ENCODE data around the gene PADI2. TPM values are rescaled to one million over a fixed set of nuclear protein-coding genes. Genes with fewer than 3 reads are reported as not detected.
A peak's percentile ranks its signal among the peaks of the same experiment; 100 is the strongest.

PADI2 gene
- total RNA-seq, 2 experiments from 2014 or later, result 0.06 TPM; not detected in 1

- Mint-ChIP-seq H3K27ac (no peak overlapping the region), H3K27me3 (no peaks in the 10 kb centered on the region), H3K4me1 (peaks cover 28% of the 10 kb centered on the region)
Observed at GRCh38 chr1:17052038-17052437, 67.2 kb downstream of the PADI2 start.

GRCh38 chr1:17047924-17048323 lies 71.3 kb downstream of the PADI2 start:
- H3K27me3 Mint-ChIP-seq, result no peaks in the 10 kb centered on the region
- no peak overlapping the region for H3K27ac Mint-ChIP-seq
- no peak for DNase-seq
- peaks cover 28% of the 10 kb centered on the region for H3K4me1 Mint-ChIP-seq
- H3K4me3 Mint-ChIP-seq, result no peak overlapping the region
- no peaks in the 10 kb centered on the region for H3K9me3 Mint-ChIP-seq
- peaks cover 7% of the 10 kb centered on the region for H3K36me3 Mint-ChIP-seq

More at GRCh38 chr1:17052038-17052437, 67.2 kb downstream of the PADI2 start:
- H3K36me3 Mint-ChIP-seq, result peaks cover 5% of the 10 kb centered on the region
- H3K9me3 Mint-ChIP-seq, result no peaks in the 10 kb centered on the region
- peak overlapping the region; percentile 100 for H3K4me3 Mint-ChIP-seq
- DNase-seq, result no peak

GRCh38 chr1:17046334-17046657 lies 73.0 kb downstream of the PADI2 start:
- Mint-ChIP-seq H3K4me1 (peaks cover 19% of the 10 kb centered on the region), H3K36me3 (peaks cover 9% of the 10 kb centered on the region), H3K27ac (no peak overlapping the region), H3K27me3 (no peaks in the 10 kb centered on the region), H3K9me3 (no peaks in the 10 kb centered on the region), H3K4me3 (no peak overlapping the region)
- DNase-seq, result no peak

DNA sequence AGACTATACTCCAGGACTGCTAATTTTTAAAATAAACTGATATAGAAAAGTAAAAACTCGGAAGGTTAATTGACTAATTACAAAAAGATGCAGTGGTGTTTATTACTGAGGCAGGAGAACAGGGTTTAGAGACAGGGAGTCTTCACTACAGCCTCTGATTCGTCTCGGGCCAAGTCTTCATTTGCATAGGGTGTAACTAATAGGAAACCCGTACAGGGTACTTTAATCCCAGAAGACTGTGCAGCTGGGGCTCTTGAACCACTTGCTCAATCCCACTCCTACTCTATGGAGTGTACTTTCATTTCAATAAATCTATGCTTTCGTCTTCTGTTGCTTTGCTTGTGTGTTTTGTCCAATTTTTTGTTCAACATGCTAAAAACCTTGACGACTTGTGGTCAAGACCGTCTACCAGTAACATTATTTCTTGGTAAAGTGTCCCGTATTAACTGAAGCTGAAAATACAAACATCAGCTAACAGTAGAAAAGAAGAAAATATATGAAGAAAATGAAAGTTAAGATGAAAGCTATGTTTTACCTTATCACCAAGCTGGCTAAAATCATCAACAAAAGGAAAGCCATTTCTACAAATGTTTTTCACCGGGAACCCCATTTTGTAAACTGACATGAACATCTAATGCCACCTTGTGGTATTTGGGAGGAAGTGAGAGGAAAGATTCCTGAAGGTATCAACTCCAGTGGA lies 73.5 kb downstream of the PADI2 start:
- Mint-ChIP-seq H3K4me3 (no peak overlapping the region), H3K27ac (no peak overlapping the region), H3K36me3 (peaks cover 8% of the 10 kb centered on the region), H3K27me3 (no peaks in the 10 kb centered on the region), H3K4me1 (peaks cover 14% of the 10 kb centered on the region), H3K9me3 (no peaks in the 10 kb centered on the region)
- DNase-seq, result no peak

DNA sequence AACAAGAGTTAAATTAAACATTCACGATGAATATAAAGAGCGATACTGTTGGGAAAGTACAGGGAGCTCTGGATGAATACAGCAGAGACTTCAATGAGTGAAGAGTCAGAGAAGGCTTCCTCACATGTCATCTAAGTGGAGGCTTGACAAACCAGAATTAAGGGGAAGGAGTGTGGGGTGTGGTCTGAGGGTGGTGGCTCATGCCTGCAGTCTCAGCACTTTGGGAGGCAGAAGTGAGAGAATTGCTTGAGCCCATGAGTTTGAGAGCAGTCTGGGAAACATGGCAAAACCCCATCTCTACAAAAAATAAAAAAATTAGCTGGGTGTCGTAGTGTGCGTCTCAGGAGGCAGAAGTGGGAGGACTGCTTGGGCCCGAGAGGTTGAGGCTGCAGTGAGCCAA lies 74.1 kb downstream of the PADI2 start:
- DNase-seq, result no peak
- peaks cover 12% of the 10 kb centered on the region for H3K4me1 Mint-ChIP-seq
- H3K4me3 Mint-ChIP-seq, result no peak overlapping the region
- H3K9me3 Mint-ChIP-seq, result no peaks in the 10 kb centered on the region
- H3K27me3 Mint-ChIP-seq, result no peaks in the 10 kb centered on the region
- H3K36me3 Mint-ChIP-seq, result peaks cover 8% of the 10 kb centered on the region
- H3K27ac Mint-ChIP-seq, result no peak overlapping the region

DNA sequence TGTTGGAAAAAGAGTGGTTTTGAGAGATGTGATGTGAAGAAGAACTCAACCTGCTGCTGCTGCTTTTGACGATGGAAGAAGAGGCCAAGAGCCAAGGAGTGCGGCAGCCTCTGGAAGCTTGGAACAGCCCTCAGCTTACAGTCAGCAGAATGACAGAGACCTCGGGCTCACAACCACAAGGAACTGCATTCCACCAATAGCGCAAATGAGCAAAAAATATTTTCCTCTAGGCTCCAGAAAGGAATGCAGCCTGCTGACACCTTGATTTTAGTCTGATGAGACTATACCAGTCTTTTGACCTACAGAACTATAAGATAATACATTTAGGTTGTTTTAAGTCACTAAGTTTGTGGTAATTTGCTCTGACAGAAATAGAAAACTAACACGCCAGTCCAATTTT lies 75.6 kb downstream of the PADI2 start:
- Mint-ChIP-seq H3K27me3 (no peaks in the 10 kb centered on the region), H3K4me3 (no peak overlapping the region), H3K4me1 (peaks cover 12% of the 10 kb centered on the region), H3K27ac (no peak overlapping the region), H3K9me3 (no peaks in the 10 kb centered on the region), H3K36me3 (peaks cover 8% of the 10 kb centered on the region)
- no peak for DNase-seq

DNA sequence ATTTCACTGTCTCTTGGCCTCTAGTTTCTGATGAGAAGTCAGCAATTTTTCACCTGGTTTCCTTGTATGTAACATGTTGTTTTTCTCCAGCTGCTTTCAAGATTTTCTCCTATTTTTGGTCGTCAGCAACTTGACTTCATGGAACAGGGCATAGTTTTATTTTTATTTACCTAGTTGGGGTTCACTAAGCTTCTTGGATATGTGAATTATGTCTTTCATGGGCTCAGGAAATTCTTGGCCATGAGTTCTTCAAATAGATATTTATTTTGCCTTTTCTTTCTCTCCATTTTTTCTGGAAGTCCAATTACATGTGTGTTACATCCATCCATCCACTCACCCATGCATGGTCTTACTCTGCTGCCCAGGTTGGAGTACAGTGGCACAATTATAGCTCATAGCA lies 79.1 kb downstream of the PADI2 start:
- no peak for DNase-seq
- Mint-ChIP-seq H3K9me3 (no peaks in the 10 kb centered on the region), H3K27ac (peak overlapping the region; percentile 21), H3K4me3 (no peak overlapping the region), H3K36me3 (peaks cover 9% of the 10 kb centered on the region), H3K4me1 (peaks cover 7% of the 10 kb centered on the region), H3K27me3 (no peaks in the 10 kb centered on the region)

DNA sequence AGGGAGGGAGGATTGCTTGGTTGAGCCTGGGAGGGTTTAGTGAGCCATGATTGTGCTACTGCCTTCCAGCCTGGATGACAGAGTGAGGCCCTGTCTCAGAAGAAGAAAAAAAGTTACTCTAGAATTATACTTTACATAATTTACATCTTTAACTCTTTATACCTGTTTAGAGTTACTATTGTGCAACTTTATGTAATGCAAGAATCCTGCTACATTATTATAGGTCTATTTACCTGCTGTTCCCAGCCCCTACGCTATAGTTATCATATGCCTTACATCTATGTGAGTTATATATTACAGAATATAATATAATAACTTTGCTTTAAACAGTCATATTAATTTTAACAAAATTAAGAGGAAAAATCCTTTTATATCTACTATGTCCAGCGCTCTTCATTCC lies 79.7 kb downstream of the PADI2 start:
- Mint-ChIP-seq H3K27me3 (no peaks in the 10 kb centered on the region), H3K36me3 (peaks cover 9% of the 10 kb centered on the region), H3K27ac (no peak overlapping the region), H3K9me3 (no peaks in the 10 kb centered on the region), H3K4me3 (no peak overlapping the region), H3K4me1 (peaks cover 7% of the 10 kb centered on the region)
- no peak for DNase-seq

- H3K36me3 Mint-ChIP-seq, result peaks cover 2% of the 10 kb centered on the region
- H3K9me3 Mint-ChIP-seq, result no peaks in the 10 kb centered on the region
- no peak overlapping the region for H3K4me3 Mint-ChIP-seq
- DNase-seq, result no peak
- no peaks in the 10 kb centered on the region for H3K27me3 Mint-ChIP-seq
- H3K4me1 Mint-ChIP-seq, result peaks cover 5% of the 10 kb centered on the region
- H3K27ac Mint-ChIP-seq, result no peak overlapping the region
Observed at GRCh38 chr1:17033481-17033880, 85.8 kb downstream of the PADI2 start.

DNA sequence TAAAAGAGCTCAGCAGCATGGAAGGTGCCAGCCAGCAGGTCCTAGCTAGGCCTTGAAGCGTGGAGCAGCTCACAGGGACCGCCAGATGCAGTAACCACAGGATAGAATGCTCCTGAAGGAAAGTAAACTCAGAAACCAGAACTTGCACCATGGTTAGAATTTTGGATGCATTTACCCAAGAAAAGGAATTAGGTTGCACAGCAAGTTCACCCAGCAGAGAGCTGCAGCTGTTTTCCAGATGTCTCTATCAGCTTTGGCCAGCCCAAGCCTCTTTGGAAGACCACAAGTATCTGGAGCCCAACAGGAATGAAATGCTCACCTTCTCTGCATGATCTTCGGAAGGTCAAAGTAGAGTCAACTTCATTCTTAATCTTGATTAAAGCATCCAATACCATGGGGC lies 86.5 kb downstream of the PADI2 start:
- Mint-ChIP-seq H3K4me1 (no peaks in the 10 kb centered on the region), H3K27ac (peak overlapping the region; percentile 57), H3K27me3 (no peaks in the 10 kb centered on the region), H3K4me3 (no peak overlapping the region), H3K9me3 (no peaks in the 10 kb centered on the region), H3K36me3 (no peaks in the 10 kb centered on the region)
- no peak for DNase-seq

GRCh38 chr1:17031436-17031835 lies 87.8 kb downstream of the PADI2 start:
- H3K27me3 Mint-ChIP-seq, result no peaks in the 10 kb centered on the region
- no peak for DNase-seq
- H3K4me3 Mint-ChIP-seq, result no peak overlapping the region
- no peaks in the 10 kb centered on the region for H3K36me3 Mint-ChIP-seq
- no peak overlapping the region for H3K27ac Mint-ChIP-seq
- H3K9me3 Mint-ChIP-seq, result no peaks in the 10 kb centered on the region
- H3K4me1 Mint-ChIP-seq, result no peaks in the 10 kb centered on the region

DNA sequence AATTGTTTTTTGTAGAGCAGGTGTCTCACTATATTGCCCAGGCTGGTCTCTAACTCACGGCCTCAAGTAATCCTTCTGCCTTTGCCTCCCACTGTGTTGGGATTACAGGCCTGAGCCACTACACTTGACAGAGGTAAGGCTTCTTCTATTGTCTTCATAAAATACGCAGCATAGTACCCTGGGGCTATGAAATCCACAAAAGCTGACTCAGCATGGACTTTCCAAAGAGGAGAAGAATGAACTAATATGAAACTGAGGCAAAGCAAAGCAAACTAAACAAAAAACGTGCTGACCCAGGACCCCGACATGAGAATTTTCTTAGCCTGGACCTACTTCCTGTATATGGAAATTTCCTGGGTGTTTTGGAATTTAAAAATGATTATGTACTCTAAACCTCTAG lies 89.0 kb downstream of the PADI2 start:
- Mint-ChIP-seq H3K27me3 (no peaks in the 10 kb centered on the region), H3K9me3 (no peaks in the 10 kb centered on the region), H3K4me1 (no peaks in the 10 kb centered on the region), H3K27ac (no peak overlapping the region), H3K4me3 (no peak overlapping the region), H3K36me3 (no peaks in the 10 kb centered on the region)
- DNase-seq, result no peak

- DNase-seq, result no peak
- no peaks in the 10 kb centered on the region for H3K9me3 Mint-ChIP-seq
- H3K4me1 Mint-ChIP-seq, result no peaks in the 10 kb centered on the region
- no peak overlapping the region for H3K4me3 Mint-ChIP-seq
- no peaks in the 10 kb centered on the region for H3K36me3 Mint-ChIP-seq
- H3K27ac Mint-ChIP-seq, result no peak overlapping the region
- H3K27me3 Mint-ChIP-seq, result no peaks in the 10 kb centered on the region
Observed at GRCh38 chr1:17028662-17029188, 90.5 kb downstream of the PADI2 start.

GRCh38 chr1:17027900-17028299 lies 91.4 kb downstream of the PADI2 start:
- no peak for DNase-seq
- H3K9me3 Mint-ChIP-seq, result no peaks in the 10 kb centered on the region
- no peak overlapping the region for H3K4me3 Mint-ChIP-seq
- H3K4me1 Mint-ChIP-seq, result no peaks in the 10 kb centered on the region
- no peaks in the 10 kb centered on the region for H3K27me3 Mint-ChIP-seq
- H3K36me3 Mint-ChIP-seq, result no peaks in the 10 kb centered on the region
- no peak overlapping the region for H3K27ac Mint-ChIP-seq

DNA sequence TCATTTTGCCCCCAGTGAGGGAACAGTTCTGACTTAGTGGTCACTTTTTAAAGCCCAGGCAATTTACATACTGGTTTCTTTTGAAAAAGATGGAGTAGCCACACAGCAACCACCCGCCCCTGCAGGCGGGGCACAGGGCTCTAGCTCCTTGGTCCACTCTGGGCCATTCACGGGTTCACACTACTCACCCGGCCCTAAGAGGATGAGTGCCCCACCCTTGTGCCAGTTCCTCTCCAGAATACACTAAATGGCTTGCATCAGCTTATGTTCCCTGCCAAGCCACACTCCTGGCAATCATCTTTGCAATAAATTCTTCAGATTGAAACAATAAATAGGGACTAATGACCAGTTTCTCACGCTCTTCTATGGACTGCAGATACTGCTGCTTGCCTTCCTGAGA lies 91.8 kb downstream of the PADI2 start:
- Mint-ChIP-seq H3K27me3 (no peaks in the 10 kb centered on the region), H3K4me1 (no peaks in the 10 kb centered on the region), H3K27ac (no peak overlapping the region), H3K9me3 (no peaks in the 10 kb centered on the region), H3K36me3 (no peaks in the 10 kb centered on the region), H3K4me3 (no peak overlapping the region)
- DNase-seq, result no peak

DNA sequence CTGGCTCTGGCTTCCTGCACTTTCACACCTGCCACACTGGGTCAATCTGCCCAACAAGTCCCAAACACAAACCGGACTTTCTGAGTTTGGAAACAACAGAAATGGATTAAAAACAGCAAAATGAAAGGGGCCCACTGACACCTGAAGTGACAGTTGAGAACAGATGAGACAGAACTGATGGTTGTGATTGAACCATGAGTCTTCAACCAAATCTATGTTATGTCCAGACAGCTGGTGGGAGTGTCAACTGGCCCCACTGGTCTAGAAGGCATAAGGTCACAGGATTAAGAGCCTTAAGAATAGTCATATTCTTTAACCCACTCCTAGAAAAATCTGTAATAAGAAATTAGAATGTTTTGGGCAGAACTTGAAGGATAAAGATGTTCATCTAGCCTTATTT lies 94.5 kb downstream of the PADI2 start:
- no peak for DNase-seq
- no peaks in the 10 kb centered on the region for H3K9me3 Mint-ChIP-seq
- no peaks in the 10 kb centered on the region for H3K27me3 Mint-ChIP-seq
- H3K27ac Mint-ChIP-seq, result no peak overlapping the region
- peaks cover 2% of the 10 kb centered on the region for H3K36me3 Mint-ChIP-seq
- H3K4me1 Mint-ChIP-seq, result no peaks in the 10 kb centered on the region
- no peak overlapping the region for H3K4me3 Mint-ChIP-seq
